HCT116 (cell line): ENCODE measurements around the gene SERPINH1. TPM values are rescaled to one million over a fixed set of nuclear protein-coding genes. Genes with fewer than 3 reads are reported as not detected.

Source experiments
- ATAC-seq: fragments of 200-7000 bp; cut with Tn5 transposase; 2 replicates; pipeline ENCODE4 v1.9.1; 2020; ENCODE audit warnings: mild to moderate bottlenecking, moderate library complexity
- BruUV-seq: library from RNA; stranded (reverse); fragments of 400-500 nt; replicated peaks from 2 replicates; lab custom pipeline; 2021; lab: Mats Ljungman, UMichigan
- CTCF ChIA-PET: fragments of 300-600 bp; sonication (Branson Sonifier 250); formaldehyde crosslinking; loops from one replicate; lab custom pipeline; 2021; ENCODE audit warnings: antibody characterized with exemption; lab: Charles Lee
- POLR2A ChIA-PET: fragments of 300-600, 350-600 bp; sonication (Branson Sonifier 250); formaldehyde crosslinking; loops from one replicate; lab custom pipeline; 2021; ENCODE audit warnings: antibody characterized with exemption; lab: Charles Lee
- RAD21 ChIA-PET, 2 experiments: fragments of 300-600 bp; sonication (Branson Sonifier 250); formaldehyde crosslinking; loops; one replicate each; lab custom pipeline; 2023; ENCODE audit warnings: low total read pairs in 2 of 2; ENCODE audit not compliant: uncharacterized antibody in 2 of 2, unreplicated experiment in 2 of 2, low non-redundant PET in 1 of 2; lab: Charles Lee
- DNase-seq: peaks from one replicate; pipeline ENCODE4 v3.0.0-alpha.2; 2010; ENCODE audit warnings: low read depth, low spot score
- H2AFZ ChIP-seq: fragments of 200-600 bp; shearing (Covaris generic), sonication (generic); 2 replicates; pipeline ENCODE4 v1.6.1; 2017; ENCODE audit warnings: low read depth, mixed run types, mixed read lengths, antibody characterized with exemption, low read length; ENCODE audit not compliant: poor library complexity, severe bottlenecking
- H3K27ac ChIP-seq: 2 replicates; pipeline ENCODE4 v1.5.1; 2012; ENCODE audit warnings: low read depth, low read length
- H3K27me3 ChIP-seq: fragments of 200-600 bp; sonication (generic); 2 replicates; pipeline ENCODE4 v1.6.1; 2016; ENCODE audit warnings: mixed run types, low read length, mixed read lengths; ENCODE audit not compliant: insufficient read depth
- H3K36me3 ChIP-seq, 2 experiments: fragments of 200-500 bp in 1 of 2; fragments of 200-600 bp in 1 of 2; sonication (Bioruptor generic) in 1 of 2; sonication (generic) in 1 of 2; 2 replicates each; pipeline versions ENCODE4 v1.5.1 to v1.6.1; 2014 to 2016; ENCODE audit warnings: low read length in 2 of 2, inconsistent platforms in 1 of 2, mixed read lengths in 1 of 2, mixed run types in 1 of 2; ENCODE audit not compliant: insufficient read depth in 2 of 2, control insufficient read depth in 1 of 2
- H3K4me1 ChIP-seq, 2 experiments: fragments of 200-600 bp in 1 of 2; sonication (generic) in 1 of 2; 2 replicates each; pipeline versions ENCODE4 v1.5.1 to v1.6.1; 2012 to 2017; ENCODE audit warnings: low read length in 2 of 2, inconsistent platforms in 1 of 2, mild to moderate bottlenecking in 1 of 2, mixed read lengths in 1 of 2, mixed run types in 1 of 2, moderate library complexity in 1 of 2; ENCODE audit not compliant: insufficient read depth in 2 of 2, control insufficient read depth in 1 of 2
- H3K4me2 ChIP-seq: fragments of 200-600 bp; sonication (generic); 2 replicates; pipeline ENCODE4 v1.6.1; 2017; ENCODE audit warnings: mixed run types, low read length, mixed read lengths
- H3K4me3 ChIP-seq, 2 experiments: fragments of 200-600 bp in 1 of 2; sonication (generic) in 1 of 2; replicated peaks in 1 of 2; 2 replicates each; pipeline ENCODE4 v1.5.1; 2011 to 2016; ENCODE audit warnings: low read length in 2 of 2, control low read depth in 1 of 2, low read depth in 1 of 2, mild to moderate bottlenecking in 1 of 2, mixed read lengths in 1 of 2, mixed run types in 1 of 2
- H3K79me2 ChIP-seq: fragments of 200-600 bp; sonication (generic); 2 replicates; pipeline ENCODE4 v1.6.1; 2017; ENCODE audit warnings: mild to moderate bottlenecking, mixed run types, low read length, moderate library complexity, mixed read lengths; ENCODE audit not compliant: insufficient read depth
- H3K9ac ChIP-seq: fragments of 200-600 bp; sonication (generic); 2 replicates; pipeline ENCODE4 v1.6.1; 2016; ENCODE audit warnings: low read length, mixed read lengths
- H3K9me2 ChIP-seq: fragments of 200-600 bp; sonication (generic), shearing (Covaris generic); 2 replicates; pipeline ENCODE4 v1.6.1; 2017; ENCODE audit warnings: mixed run types, mild to moderate bottlenecking, moderate library complexity; ENCODE audit not compliant: insufficient read depth
- H3K9me3 ChIP-seq, 2 experiments: fragments of 200-500 bp in 1 of 2; fragments of 200-600 bp in 1 of 2; sonication (Bioruptor generic) in 1 of 2; sonication (generic) in 1 of 2; 2 replicates each; pipeline ENCODE4 v1.6.1; 2014 to 2017; ENCODE audit warnings: low read length in 2 of 2, mixed read lengths in 2 of 2, inconsistent platforms in 1 of 2, low read depth in 1 of 2, mild to moderate bottlenecking in 1 of 2, mixed run types in 1 of 2, moderate library complexity in 1 of 2; ENCODE audit not compliant: control insufficient read depth in 1 of 2, insufficient read depth in 1 of 2
- H4K20me1 ChIP-seq: fragments of 200-600 bp; sonication (generic), shearing (Covaris generic); 2 replicates; pipeline ENCODE4 v1.6.1; 2017; ENCODE audit warnings: mixed run types, mild to moderate bottlenecking, moderate library complexity; ENCODE audit not compliant: insufficient read depth
- CEBPB ChIP-seq: IDR thresholded peaks from 2 replicates; pipeline ENCODE4 v1.6.1; 2012; ENCODE audit warnings: low read depth
- ELF1 ChIP-seq: IDR thresholded peaks from 2 replicates; pipeline ENCODE4 v1.6.1; 2012; ENCODE audit warnings: low read depth, borderline replicate concordance
- EZH2 ChIP-seq: fragments of 200-600 bp; sonication (generic); IDR thresholded peaks from 2 replicates; pipeline ENCODE4 v1.6.1; 2017; ENCODE audit warnings: antibody characterized with exemption, mixed run types
- EZH2phosphoT487 ChIP-seq: fragments of 200-600 bp; IDR thresholded peaks from 2 replicates; pipeline ENCODE4 v1.6.1; 2018; ENCODE audit warnings: antibody characterized with exemption, borderline replicate concordance
- FOSL1 ChIP-seq: IDR thresholded peaks from 2 replicates; pipeline ENCODE4 v1.6.1; 2012; ENCODE audit warnings: low read depth
- REST ChIP-seq: IDR thresholded peaks from 2 replicates; pipeline ENCODE4 v1.6.1; 2012; ENCODE audit warnings: low read depth
- SIN3A ChIP-seq: IDR thresholded peaks from 2 replicates; pipeline ENCODE4 v1.6.1; 2012; ENCODE audit warnings: low read depth
- SP1 ChIP-seq: IDR thresholded peaks from 2 replicates; pipeline ENCODE4 v1.6.1; 2012; ENCODE audit warnings: low read depth
- TCF7L2 ChIP-seq: IDR thresholded peaks from 2 replicates; pipeline ENCODE4 v1.7.0; 2011; ENCODE audit warnings: borderline replicate concordance, inconsistent platforms; ENCODE audit not compliant: insufficient read depth, insufficient read length; ENCODE audit errors: extremely low read depth
- ZFX ChIP-seq: fragments of 450-650 bp; IDR thresholded peaks from 2 replicates; pipeline ENCODE4 v1.6.1; 2017
- ZNF274 ChIP-seq: fragments of 200-500 bp; sonication (Bioruptor generic); IDR thresholded peaks from 2 replicates; pipeline ENCODE4 v1.6.1; 2014; ENCODE audit warnings: mild to moderate bottlenecking, low read depth, low read length, inconsistent platforms
- intact Hi-C: fragments of 100-400 bp; cut with micrococcal nuclease; formaldehyde crosslinking; loops from 2 replicates; pipeline ENCODE4 v1.10.0; 2022
- total RNA-seq: library from RNA; stranded (reverse); gene quantifications from one replicate; pipeline ENCODE4 v1.2.1, GENCODE V29; 2021; ENCODE audit not compliant: unreplicated experiment
- TF ChIP-seq, protein P1 (sequence below): IDR thresholded peaks from 2 replicates; pipeline ENCODE4 v1.6.1; 2012

Gene SERPINH1
- total RNA-seq, 1 experiment from 2014 or later: 84.9 TPM

DNA sequence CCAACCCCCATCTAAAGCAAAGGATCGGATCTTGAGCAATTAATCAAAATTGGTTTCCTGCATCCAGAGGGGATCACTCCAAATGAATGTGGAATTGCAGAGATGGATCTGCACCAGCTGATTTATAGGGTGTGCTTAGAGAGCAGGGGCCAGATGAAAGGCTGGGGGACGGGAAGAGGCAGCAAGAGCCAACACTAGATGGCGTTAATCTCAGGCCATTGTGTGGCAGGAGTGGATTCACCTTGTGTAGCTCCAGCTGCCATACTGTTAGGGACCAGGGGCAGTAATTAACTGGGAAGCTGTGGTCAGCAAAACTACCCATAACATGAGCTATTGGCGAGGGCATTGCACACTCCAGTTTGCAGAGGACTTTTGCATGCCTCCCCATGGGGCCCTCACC, 35.6 kb downstream of the SERPINH1 start (continued):
- TF ChIP-seq EZH2: no peak
- no peak for TF ChIP-seq EZH2phosphoT487

DNA sequence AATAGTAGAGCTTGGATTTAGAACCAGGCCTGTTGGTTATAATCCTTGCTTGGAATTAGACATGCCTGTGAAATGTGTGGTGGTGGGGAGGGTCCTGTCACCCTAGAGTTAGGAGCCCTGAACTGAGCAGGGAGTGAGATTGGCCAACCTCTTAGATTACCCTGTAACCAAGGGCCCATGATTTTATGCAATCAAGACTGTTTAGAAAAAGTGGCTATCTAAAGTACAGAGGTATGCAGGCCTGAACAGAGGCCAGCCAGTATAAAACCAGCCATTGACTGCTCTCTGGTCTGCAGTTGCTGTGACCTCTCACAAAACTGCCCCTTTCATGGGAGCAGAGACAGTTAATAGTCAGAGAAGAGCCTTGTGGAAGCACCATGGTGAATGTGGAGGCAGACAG, 36.2 kb downstream of the SERPINH1 start:
- Histone ChIP-seq H3K27me3 (peaks cover 2% of the 10 kb centered on the region; the same call in 1 of the 2 replicates), H2AFZ (no peak overlapping the region), H3K79me2 (no peaks in the 10 kb centered on the region), H3K4me3 (no peak overlapping the region), H3K36me3 (no peaks in the 10 kb centered on the region), H3K9me2 (no peaks in the 10 kb centered on the region), H4K20me1 (no peaks in the 10 kb centered on the region), H3K27ac (no peak overlapping the region), H3K4me2 (no peak overlapping the region), H3K4me1 (no peaks in the 10 kb centered on the region), H3K9me3 (no peaks in the 10 kb centered on the region), H3K9ac (no peak overlapping the region)
- RAD21 ChIA-PET: no interaction called here
- POLR2A ChIA-PET: interaction anchor here (1.4 to 1.6 kb wide), 2 partner anchors 10 to 36 kb away, joined by 4 to 5 read pairs; partner anchors contain the start of gene SERPINH1
- no peak for DNase-seq
- intact Hi-C loops: loop anchor here (5.0 kb wide), 1 partner anchor 719 kb away; no protein-coding TSS in a partner anchor
- TF ChIP-seq, protein P1, sequence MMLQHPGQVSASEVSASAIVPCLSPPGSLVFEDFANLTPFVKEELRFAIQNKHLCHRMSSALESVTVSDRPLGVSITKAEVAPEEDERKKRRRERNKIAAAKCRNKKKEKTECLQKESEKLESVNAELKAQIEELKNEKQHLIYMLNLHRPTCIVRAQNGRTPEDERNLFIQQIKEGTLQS: no peak
- no peak for TF ChIP-seq CEBPB
- BruUV-seq: no TSS peak
- CTCF ChIA-PET: interaction anchor here (0.6 to 1.3 kb wide), 17 partner anchors 9 to 721 kb away, joined by 3 to 16 read pairs (median 4); no protein-coding TSS in a partner anchor
- ATAC-seq: no peak

- Histone ChIP-seq H2AFZ (no peak overlapping the region), H3K36me3 (no peaks in the 10 kb centered on the region), H3K4me2 (no peak overlapping the region), H4K20me1 (no peaks in the 10 kb centered on the region), H3K4me1 (no peaks in the 10 kb centered on the region; a peak in 1 of 4 replicates), H3K27ac (no peak overlapping the region), H3K4me3 (no peak overlapping the region), H3K27me3 (no peaks in the 10 kb centered on the region; the same call in 1 of the 2 replicates), H3K79me2 (no peaks in the 10 kb centered on the region), H3K9me2 (no peaks in the 10 kb centered on the region), H3K9ac (no peak overlapping the region), H3K9me3 (no peaks in the 10 kb centered on the region)
- no peak for DNase-seq
- ChIA-PET RAD21 (no interaction called here), POLR2A (interaction anchor here (1.6 kb wide), 1 partner anchor 36 kb away, joined by 5 read pairs; the partner anchor contains the start of gene SERPINH1), CTCF (interaction anchor here (0.9 kb wide), 1 partner anchor 211 kb away, joined by 4 read pairs; no protein-coding TSS in a partner anchor)
- no peak for ATAC-seq
- no TSS peak for BruUV-seq
- intact Hi-C loops: loop anchor here (5.0 kb wide), 1 partner anchor 718 kb away; no protein-coding TSS in a partner anchor
- TF ChIP-seq ELF1 (no peak), ZNF274 (no peak), CEBPB (no peak), FOSL1 (no peak), REST (no peak), TCF7L2 (no peak), SP1 (no peak), EZH2phosphoT487 (no peak), SIN3A (no peak), ZFX (no peak)
- TF ChIP-seq, protein P1: no peak
These were observed 36.8 kb downstream of the SERPINH1 start for GRCh38 chr11:75598900-75599299.
